Muscle of arm (tissue), 12 donors: Measurements from ENCODE around the gene PSD2. TPM values are rescaled to one million over a fixed set of nuclear protein-coding genes. Genes with fewer than 3 reads are reported as not detected.

ENCODE experiments used
- DNase-seq: peaks from one replicate; pipeline ENCODE4 v3.0.0-alpha.2; 2013
- polyA plus RNA-seq, 12 donors: library from polyadenylated mRNA; unstranded; fragments of 120-200 nt; gene quantifications; one replicate each; pipeline ENCODE4 v1.2.1, GENCODE V29; 2013; ENCODE audit not compliant: insufficient read length in 12 of 12

PSD2 gene
- polyA plus RNA-seq, 12 donors, result 0.17 to 0.68 (median 0.34) TPM; not detected in 2

GRCh38 chr5:139836469-139837208, 41.0 kb downstream of the PSD2 start:
- DNase-seq, result no peak

GRCh38 chr5:139837711-139838380, 42.2 kb downstream of the PSD2 start:
- DNase-seq, result no peak

GRCh38 chr5:139838381-139839197, 43.0 kb downstream of the PSD2 start:
- DNase-seq, result no peak

DNA sequence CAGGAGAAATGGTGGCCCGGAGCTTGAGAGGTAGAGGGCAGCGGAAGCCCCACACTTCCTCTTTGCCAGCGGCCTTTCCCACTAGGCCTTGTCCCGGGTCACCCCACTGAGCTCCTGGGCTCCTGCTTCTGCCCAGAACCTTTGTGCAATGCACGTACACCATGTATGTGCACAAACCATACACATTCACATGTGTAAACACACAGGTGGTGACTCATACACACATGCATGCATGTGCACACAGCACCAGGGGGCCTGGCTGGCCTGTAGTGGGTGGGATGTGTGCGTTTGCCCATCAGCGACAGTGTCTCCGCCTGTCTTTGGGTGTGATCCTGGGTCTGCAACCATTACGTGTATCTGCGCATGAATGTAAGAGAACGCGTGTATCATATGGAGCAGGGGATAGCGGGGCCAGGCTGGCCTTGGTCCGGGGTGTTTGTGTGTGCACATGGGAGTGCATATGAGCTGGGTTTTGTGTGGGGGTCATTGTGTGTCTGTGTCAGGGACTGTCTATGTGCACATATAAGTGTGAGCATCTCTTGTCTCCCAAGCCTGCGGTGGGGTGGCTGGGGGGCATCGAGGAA, 43.7 kb downstream of the PSD2 start:
- DNase-seq, result no peak

- no peak for DNase-seq
These were observed 44.3 kb downstream of the PSD2 start for GRCh38 chr5:139839918-139840317.

DNA sequence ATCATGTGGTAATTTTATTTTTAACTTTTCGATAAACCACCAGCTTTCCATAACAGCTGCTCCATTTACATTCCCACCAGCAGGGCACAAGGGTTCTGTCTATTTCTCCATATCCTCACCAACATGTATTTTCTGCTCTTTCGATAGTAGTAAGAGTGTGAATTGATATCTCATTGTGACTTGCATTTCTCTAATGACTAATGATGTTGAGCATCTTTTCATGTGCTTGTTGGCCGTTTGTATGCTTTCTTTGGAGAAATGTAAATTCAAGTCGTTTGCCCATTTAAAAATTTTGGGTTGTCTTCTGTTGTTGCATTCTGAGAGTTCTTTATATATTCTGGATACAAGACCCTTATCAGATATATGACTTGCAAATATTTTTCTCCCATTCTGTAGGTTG, 45.9 kb downstream of the PSD2 start:
- DNase-seq, result no peak

DNA sequence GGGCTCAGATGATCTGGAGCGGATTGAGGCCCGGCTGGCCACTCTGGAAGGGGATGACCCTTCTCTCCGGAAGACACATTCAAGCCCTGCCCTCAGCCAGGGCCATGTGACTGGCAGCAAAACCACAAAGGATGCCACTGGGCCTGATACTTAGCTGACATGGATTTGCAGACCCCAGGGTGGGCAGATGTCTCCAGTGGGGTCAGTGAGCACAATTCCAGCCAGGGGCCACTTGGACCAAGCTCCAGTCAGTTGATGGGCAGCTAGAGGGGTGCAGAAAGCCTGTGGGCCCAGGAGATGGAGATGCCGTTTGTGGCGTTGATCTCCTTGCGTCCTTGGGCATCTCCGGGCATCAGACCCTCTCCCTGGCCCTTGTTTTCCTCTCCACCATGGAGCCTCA, 46.7 kb downstream of the PSD2 start:
- no peak for DNase-seq

- DNase-seq, result no peak
These were observed 48.4 kb downstream of the PSD2 start for GRCh38 chr5:139843991-139844390.

- peak; percentile 47 for DNase-seq
These were observed 49.0 kb downstream of the PSD2 start for GRCh38 chr5:139844472-139845145.

GRCh38 chr5:139845846-139846681, 50.5 kb downstream of the PSD2 start:
- DNase-seq, result no peak

DNA sequence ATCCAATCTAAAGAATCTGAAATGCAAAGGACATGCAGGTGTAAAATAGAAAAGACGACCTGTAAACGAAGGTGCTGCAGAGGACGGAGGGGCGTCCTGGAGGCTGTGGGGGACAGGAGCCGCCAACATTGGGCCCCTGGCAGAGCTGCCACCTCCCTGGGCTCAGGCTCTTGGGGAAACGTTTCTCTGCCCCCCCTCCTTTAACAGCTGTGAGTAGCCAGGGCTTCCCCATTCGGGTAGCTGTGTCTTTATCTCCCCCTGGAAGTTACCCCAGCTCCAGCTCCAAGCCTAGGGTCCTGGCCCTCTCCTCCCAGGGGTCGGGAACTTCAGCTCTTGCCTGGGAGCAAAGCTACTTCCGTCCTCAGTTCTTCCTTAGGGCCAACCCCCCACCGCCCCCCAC, 51.5 kb downstream of the PSD2 start:
- no peak for DNase-seq

- DNase-seq, result no peak
These were observed 52.3 kb downstream of the PSD2 start for GRCh38 chr5:139847790-139848507.

GRCh38 chr5:139848508-139849100, 53.0 kb downstream of the PSD2 start:
- DNase-seq, result no peak

- no peak for DNase-seq
These were observed 53.9 kb downstream of the PSD2 start for GRCh38 chr5:139849501-139849900.

DNA sequence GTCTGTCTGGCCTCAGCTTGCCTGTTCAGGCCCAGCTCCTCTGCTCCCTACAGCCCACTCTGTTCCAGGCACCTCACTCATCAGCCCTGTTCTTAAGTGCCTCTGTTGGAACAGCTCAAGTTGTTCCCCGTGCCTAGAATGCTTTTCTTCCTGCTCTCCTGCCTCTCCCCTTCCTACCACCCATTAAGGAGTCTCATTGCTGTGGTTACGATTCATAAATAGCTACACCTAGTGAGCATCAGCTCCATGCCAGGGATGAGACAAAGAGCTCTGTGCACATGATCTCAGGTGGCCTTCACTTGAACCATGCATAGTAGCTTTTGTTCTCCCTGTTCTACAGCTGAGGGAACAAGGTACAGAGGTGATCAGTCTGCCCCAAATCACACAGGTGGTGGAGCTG, 54.3 kb downstream of the PSD2 start:
- no peak for DNase-seq

GRCh38 chr5:139850423-139851016, 54.9 kb downstream of the PSD2 start:
- no peak for DNase-seq

DNA sequence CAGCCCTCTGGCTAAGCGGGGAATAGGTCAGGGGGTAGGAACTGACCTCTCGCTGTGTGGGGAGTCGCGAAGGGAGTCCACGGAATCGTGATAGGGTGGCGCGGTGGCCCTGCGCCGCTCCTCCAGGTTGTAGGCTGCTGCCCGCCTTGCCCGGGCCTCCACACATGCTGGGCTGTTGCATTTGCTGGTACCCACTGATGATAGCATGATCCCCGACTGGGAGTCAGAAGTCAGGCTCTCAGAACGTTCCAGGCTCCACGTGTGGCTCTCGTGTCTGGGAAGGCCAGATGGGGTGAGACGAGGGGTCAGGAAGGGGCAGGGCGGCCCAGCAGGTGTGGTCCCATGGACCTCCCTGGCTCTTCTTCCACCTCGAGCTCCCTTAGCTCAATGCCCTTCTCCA, 56.0 kb downstream of the PSD2 start:
- no peak for DNase-seq

- DNase-seq, result no peak
These were observed 57.1 kb downstream of the PSD2 start for GRCh38 chr5:139852696-139853095.

GRCh38 chr5:139854029-139854605, 58.5 kb downstream of the PSD2 start:
- DNase-seq, result no peak
